Fibroblast of lung (primary cell): ENCODE measurements around the gene HSD17B12. TPM values are rescaled to one million over a fixed set of nuclear protein-coding genes. Genes with fewer than 3 reads are reported as not detected.

ENCODE experiments used
- DNase-seq, 2 donors: peaks; one replicate each; pipeline versions ENCODE4 v3.0.0 to v3.0.0-alpha.2; 2010; ENCODE audit warnings: low read depth in 2 of 2
- H2AFZ ChIP-seq: 2 replicates; pipeline ENCODE4 v1.5.1; 2012; ENCODE audit warnings: low read length, control low read depth, inconsistent platforms
- H3K27ac ChIP-seq: 2 replicates; pipeline ENCODE4 v1.5.1; 2011; ENCODE audit warnings: low read length, control low read depth; ENCODE audit not compliant: insufficient read depth
- H3K27me3 ChIP-seq: 2 replicates; pipeline ENCODE4 v1.5.1; 2011; ENCODE audit warnings: mild to moderate bottlenecking, low read length; ENCODE audit not compliant: control insufficient read depth, insufficient read depth
- H3K36me3 ChIP-seq: 2 replicates; pipeline ENCODE4 v1.5.1; 2011; ENCODE audit warnings: low read length; ENCODE audit not compliant: control insufficient read depth, insufficient read depth
- H3K4me1 ChIP-seq: 2 replicates; pipeline ENCODE4 v1.5.1; 2011; ENCODE audit warnings: low read length; ENCODE audit not compliant: control insufficient read depth, insufficient read depth; ENCODE audit errors: extremely low read depth
- H3K4me2 ChIP-seq: 2 replicates; pipeline ENCODE4 v1.5.1; 2011; ENCODE audit warnings: low read length, control low read depth; ENCODE audit not compliant: insufficient read depth; ENCODE audit errors: extremely low read depth
- H3K4me3 ChIP-seq, 4 experiments: fragments of 200-600 bp in 1 of 4; sonication (generic) in 1 of 4; replicated peaks in 1 of 4; 2 replicates each; pipeline ENCODE4 v1.5.1; 2011 to 2016; ENCODE audit warnings: low read length in 4 of 4, low read depth in 3 of 4, mild to moderate bottlenecking in 3 of 4, control low read depth in 2 of 4, inconsistent platforms in 1 of 4, mixed read lengths in 1 of 4; ENCODE audit not compliant: insufficient read depth in 1 of 4; ENCODE audit errors: control extremely low read depth in 1 of 4
- H3K79me2 ChIP-seq: 2 replicates; pipeline ENCODE4 v1.5.1; 2012; ENCODE audit warnings: mild to moderate bottlenecking, low read length, inconsistent platforms; ENCODE audit not compliant: control insufficient read depth, insufficient read depth
- H3K9ac ChIP-seq: 2 replicates; pipeline ENCODE4 v1.5.1; 2011; ENCODE audit warnings: mild to moderate bottlenecking, low read length, control low read depth; ENCODE audit not compliant: insufficient read depth
- H3K9me3 ChIP-seq: 2 replicates; pipeline ENCODE4 v1.5.1; 2012; ENCODE audit warnings: low read depth, low read length; ENCODE audit not compliant: control insufficient read depth, insufficient read depth
- H4K20me1 ChIP-seq: 2 replicates; pipeline ENCODE4 v1.5.1; 2011; ENCODE audit warnings: low read length; ENCODE audit not compliant: control insufficient read depth, insufficient read depth; ENCODE audit errors: extremely low read depth
- EZH2 ChIP-seq: IDR thresholded peaks from 2 replicates; pipeline ENCODE4 v1.5.1; 2012; ENCODE audit warnings: low read length, control low read depth, mild to moderate bottlenecking; ENCODE audit errors: missing control alignments
- polyA plus RNA-seq, 2 donors: library from polyadenylated mRNA; depleted of rRNA in 1 of 2; stranded (reverse) in 1 of 2; unstranded in 1 of 2; fragments of >200 nt; gene quantifications; 2 replicates each; pipeline ENCODE4 v1.2.1, GENCODE V29; 2011 to 2012; ENCODE audit warnings: missing spikeins in 1 of 2
- total RNA-seq: library from RNA; depleted of rRNA; stranded (reverse); fragments of >200 nt; gene quantifications from 2 replicates; pipeline ENCODE4 v1.2.1, GENCODE V29; 2014
- TF ChIP-seq, protein P1 (sequence below), 2 donors: IDR thresholded peaks in 1 of 2; conservative IDR thresholded peaks in 1 of 2; 1 replicate in 1 of 2; 2 replicates in 1 of 2; pipeline ENCODE4 v1.5.1; 2011 to 2012; ENCODE audit warnings: low read length in 2 of 2, control low read depth in 1 of 2, inconsistent platforms in 1 of 2, low read depth in 1 of 2, mild to moderate bottlenecking in 1 of 2

The HSD17B12 gene
- total and polyA plus RNA-seq, 2 donors (not counting 1 experiment from before 2014, with no cell fraction given), result 95.4 to 122 TPM

DNA sequence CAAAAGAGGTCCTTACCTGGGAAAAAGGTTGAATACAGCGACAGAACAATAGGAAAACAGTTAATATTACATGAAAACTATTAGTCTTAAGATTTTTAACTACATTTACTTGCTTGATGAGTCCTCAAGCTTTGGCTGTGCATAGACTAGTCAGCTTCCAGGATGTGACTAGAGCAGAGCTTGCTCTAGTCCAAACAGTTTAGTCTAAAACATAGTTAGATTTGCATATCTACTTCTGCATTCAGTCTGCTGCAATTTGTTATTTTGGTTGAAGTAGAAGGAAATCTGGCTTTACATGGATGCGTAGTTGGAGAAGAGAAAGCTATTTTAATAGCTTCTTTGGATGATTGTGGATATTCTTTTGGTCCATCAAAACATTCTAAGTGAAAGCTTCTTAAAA is 104.8 kb downstream of the HSD17B12 start:
- no peak for TF ChIP-seq EZH2
- TF ChIP-seq, protein P1, sequence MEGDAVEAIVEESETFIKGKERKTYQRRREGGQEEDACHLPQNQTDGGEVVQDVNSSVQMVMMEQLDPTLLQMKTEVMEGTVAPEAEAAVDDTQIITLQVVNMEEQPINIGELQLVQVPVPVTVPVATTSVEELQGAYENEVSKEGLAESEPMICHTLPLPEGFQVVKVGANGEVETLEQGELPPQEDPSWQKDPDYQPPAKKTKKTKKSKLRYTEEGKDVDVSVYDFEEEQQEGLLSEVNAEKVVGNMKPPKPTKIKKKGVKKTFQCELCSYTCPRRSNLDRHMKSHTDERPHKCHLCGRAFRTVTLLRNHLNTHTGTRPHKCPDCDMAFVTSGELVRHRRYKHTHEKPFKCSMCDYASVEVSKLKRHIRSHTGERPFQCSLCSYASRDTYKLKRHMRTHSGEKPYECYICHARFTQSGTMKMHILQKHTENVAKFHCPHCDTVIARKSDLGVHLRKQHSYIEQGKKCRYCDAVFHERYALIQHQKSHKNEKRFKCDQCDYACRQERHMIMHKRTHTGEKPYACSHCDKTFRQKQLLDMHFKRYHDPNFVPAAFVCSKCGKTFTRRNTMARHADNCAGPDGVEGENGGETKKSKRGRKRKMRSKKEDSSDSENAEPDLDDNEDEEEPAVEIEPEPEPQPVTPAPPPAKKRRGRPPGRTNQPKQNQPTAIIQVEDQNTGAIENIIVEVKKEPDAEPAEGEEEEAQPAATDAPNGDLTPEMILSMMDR (conservative IDR thresholded peaks at IDR 0.05 in 1 of 2, IDR thresholded peaks at IDR 0.05 in 1 of 2; ENCODE audit: low read depth in 1 of 2, low read length in 2 of 2), result no peak
- Histone ChIP-seq H3K36me3 (no peaks in the 10 kb centered on the region), H3K9ac (no peak overlapping the region), H3K4me1 (peaks cover 8% of the 10 kb centered on the region), H3K4me3 (no peak overlapping the region), H3K27me3 (no peaks in the 10 kb centered on the region), H2AFZ (no peak overlapping the region), H3K4me2 (no peak overlapping the region), H4K20me1 (no peaks in the 10 kb centered on the region), H3K27ac (no peak overlapping the region), H3K79me2 (no peaks in the 10 kb centered on the region), H3K9me3 (no peaks in the 10 kb centered on the region)
- DNase-seq, result peak in 1 of 2 donors; percentile 3

DNA sequence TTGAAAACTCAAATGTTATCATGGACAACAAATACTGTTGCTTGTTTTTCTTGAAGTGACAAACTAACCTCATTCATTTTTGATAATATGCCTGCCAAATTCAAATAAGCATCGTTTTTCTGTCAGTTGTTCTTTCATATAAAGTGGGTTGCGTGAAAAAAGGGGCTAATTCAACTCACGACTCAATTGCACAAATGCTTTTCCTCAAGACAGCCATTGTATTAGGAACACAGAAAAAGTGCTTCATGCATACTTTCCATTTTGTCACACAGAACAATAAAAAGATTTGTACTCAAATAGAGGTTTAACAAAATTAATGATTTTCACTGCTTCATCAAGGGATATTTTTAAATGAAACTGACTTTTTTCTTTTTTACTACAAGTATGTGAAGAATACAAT is 105.5 kb downstream of the HSD17B12 start:
- Histone ChIP-seq H2AFZ (no peak overlapping the region), H3K79me2 (no peaks in the 10 kb centered on the region), H3K9me3 (no peaks in the 10 kb centered on the region), H3K4me1 (peaks cover 10% of the 10 kb centered on the region), H3K27ac (no peak overlapping the region), H4K20me1 (no peaks in the 10 kb centered on the region), H3K27me3 (no peaks in the 10 kb centered on the region), H3K4me3 (no peak overlapping the region), H3K36me3 (no peaks in the 10 kb centered on the region), H3K9ac (no peak overlapping the region), H3K4me2 (no peak overlapping the region)
- TF ChIP-seq, protein P1 (conservative IDR thresholded peaks at IDR 0.05 in 1 of 2, IDR thresholded peaks at IDR 0.05 in 1 of 2; ENCODE audit: low read depth in 1 of 2, low read length in 2 of 2), result no peak
- TF ChIP-seq EZH2, result no peak
- no peak for DNase-seq

DNA sequence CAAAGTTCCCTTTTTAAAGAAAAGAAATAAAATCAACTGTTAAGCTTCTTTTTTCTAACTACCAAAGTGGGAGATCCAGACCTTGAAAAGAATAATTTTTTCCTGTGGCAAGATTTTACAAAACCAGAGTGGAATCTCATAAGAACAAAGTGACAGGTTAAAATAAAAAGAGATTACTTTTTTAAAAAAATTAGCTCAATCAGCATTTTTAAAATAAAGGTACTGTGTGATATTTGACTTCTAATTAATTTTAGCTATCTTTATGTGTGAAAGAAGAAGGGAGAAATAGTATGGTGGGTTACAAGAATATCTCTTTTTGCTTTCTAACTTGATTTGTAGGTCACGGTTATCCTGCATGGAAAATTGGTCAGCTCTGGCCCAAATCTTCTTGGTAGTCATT is 107.3 kb downstream of the HSD17B12 start:
- no peak overlapping the region for H3K4me2 ChIP-seq
- H3K36me3 ChIP-seq, result no peaks in the 10 kb centered on the region
- no peaks in the 10 kb centered on the region for H3K27me3 ChIP-seq
- no peak overlapping the region for H3K27ac ChIP-seq
- no peak overlapping the region for H3K9ac ChIP-seq
- no peak overlapping the region for H3K4me3 ChIP-seq
- H3K4me1 ChIP-seq, result peaks cover 10% of the 10 kb centered on the region
- no peak for DNase-seq
- TF ChIP-seq, protein P1 (conservative IDR thresholded peaks at IDR 0.05 in 1 of 2, IDR thresholded peaks at IDR 0.05 in 1 of 2; ENCODE audit: low read depth in 1 of 2, low read length in 2 of 2), result no peak
- no peak for TF ChIP-seq EZH2
- no peak overlapping the region for H2AFZ ChIP-seq
- no peaks in the 10 kb centered on the region for H4K20me1 ChIP-seq
- H3K79me2 ChIP-seq, result no peaks in the 10 kb centered on the region
- no peaks in the 10 kb centered on the region for H3K9me3 ChIP-seq
